Measurements from ENCODE around the gene EMC10.

DNA sequence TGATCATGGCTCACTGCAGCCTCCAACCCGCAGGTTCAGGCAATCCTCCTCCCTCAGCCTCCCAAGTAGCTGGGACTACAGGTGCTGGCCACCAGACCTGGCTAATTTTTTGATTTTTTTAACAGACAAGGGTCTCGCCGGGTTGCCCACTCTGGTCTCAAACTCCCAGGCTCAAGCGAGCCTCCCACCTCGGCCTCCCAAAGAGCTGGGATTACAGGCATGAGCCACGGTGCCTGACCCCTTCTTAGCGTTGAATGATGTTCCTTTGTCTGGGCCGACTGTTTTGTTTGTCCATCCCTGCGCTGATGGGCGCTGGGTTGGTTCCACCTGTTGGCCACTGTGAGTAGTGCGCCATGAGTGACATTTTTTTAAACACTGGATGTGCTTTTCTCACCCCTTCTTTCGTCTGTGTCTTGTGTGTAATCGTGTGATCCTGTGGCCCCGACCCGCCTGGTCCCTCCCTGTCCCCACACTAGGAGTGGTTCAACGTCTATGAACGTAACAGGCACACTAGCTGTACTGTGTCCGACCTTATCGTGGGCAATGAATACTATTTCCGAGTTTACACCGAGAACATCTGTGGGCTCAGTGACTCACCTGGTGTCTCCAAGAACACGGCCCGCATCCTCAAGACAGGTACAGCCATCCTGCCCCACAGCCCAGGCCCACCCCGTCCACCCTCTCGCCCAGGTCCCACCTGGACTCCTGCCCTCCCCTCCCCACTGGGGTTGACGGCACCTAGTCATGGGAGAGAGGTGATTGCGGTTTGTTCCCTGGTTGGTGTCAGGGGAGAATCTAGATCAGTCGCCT is 15.0 kb upstream of the EMC10 start:
- no peak for TF ChIP-seq KLF10 (tag by site-specific recombination; IDR thresholded peaks at IDR 0.05)
- TF ChIP-seq, protein P1, sequence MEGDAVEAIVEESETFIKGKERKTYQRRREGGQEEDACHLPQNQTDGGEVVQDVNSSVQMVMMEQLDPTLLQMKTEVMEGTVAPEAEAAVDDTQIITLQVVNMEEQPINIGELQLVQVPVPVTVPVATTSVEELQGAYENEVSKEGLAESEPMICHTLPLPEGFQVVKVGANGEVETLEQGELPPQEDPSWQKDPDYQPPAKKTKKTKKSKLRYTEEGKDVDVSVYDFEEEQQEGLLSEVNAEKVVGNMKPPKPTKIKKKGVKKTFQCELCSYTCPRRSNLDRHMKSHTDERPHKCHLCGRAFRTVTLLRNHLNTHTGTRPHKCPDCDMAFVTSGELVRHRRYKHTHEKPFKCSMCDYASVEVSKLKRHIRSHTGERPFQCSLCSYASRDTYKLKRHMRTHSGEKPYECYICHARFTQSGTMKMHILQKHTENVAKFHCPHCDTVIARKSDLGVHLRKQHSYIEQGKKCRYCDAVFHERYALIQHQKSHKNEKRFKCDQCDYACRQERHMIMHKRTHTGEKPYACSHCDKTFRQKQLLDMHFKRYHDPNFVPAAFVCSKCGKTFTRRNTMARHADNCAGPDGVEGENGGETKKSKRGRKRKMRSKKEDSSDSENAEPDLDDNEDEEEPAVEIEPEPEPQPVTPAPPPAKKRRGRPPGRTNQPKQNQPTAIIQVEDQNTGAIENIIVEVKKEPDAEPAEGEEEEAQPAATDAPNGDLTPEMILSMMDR (tag by site-specific recombination; IDR thresholded peaks at IDR 0.05): peak; percentile 87
- TF ChIP-seq, protein P2, sequence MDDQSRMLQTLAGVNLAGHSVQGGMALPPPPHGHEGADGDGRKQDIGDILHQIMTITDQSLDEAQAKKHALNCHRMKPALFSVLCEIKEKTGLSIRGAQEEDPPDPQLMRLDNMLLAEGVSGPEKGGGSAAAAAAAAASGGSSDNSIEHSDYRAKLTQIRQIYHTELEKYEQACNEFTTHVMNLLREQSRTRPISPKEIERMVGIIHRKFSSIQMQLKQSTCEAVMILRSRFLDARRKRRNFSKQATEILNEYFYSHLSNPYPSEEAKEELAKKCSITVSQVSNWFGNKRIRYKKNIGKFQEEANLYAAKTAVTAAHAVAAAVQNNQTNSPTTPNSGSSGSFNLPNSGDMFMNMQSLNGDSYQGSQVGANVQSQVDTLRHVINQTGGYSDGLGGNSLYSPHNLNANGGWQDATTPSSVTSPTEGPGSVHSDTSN (CRISPR knock-in tag; IDR thresholded peaks at IDR 0.05): peak; percentile 58; the same call in 1 of the 2 replicates
- no peak for TF ChIP-seq ZNF785 (tag by site-specific recombination; IDR thresholded peaks at IDR 0.05)
- no peak for TF ChIP-seq REPIN1 (tag by site-specific recombination; IDR thresholded peaks at IDR 0.05; ENCODE audit: low read depth)
- TF ChIP-seq, protein P3, sequence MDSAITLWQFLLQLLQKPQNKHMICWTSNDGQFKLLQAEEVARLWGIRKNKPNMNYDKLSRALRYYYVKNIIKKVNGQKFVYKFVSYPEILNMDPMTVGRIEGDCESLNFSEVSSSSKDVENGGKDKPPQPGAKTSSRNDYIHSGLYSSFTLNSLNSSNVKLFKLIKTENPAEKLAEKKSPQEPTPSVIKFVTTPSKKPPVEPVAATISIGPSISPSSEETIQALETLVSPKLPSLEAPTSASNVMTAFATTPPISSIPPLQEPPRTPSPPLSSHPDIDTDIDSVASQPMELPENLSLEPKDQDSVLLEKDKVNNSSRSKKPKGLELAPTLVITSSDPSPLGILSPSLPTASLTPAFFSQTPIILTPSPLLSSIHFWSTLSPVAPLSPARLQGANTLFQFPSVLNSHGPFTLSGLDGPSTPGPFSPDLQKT (IDR thresholded peaks at IDR 0.05; ENCODE audit: borderline replicate concordance, low read depth, low read length): no peak
- TF ChIP-seq, protein P4, sequence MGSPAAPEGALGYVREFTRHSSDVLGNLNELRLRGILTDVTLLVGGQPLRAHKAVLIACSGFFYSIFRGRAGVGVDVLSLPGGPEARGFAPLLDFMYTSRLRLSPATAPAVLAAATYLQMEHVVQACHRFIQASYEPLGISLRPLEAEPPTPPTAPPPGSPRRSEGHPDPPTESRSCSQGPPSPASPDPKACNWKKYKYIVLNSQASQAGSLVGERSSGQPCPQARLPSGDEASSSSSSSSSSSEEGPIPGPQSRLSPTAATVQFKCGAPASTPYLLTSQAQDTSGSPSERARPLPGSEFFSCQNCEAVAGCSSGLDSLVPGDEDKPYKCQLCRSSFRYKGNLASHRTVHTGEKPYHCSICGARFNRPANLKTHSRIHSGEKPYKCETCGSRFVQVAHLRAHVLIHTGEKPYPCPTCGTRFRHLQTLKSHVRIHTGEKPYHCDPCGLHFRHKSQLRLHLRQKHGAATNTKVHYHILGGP (tag by site-specific recombination; IDR thresholded peaks at IDR 0.05): no peak

All from HEK293 (cell line).